ENCODE measurements around the gene HEG1.

HEG1 gene

GRCh38 chr3:125045965-125046364, 9.8 kb downstream of the HEG1 start:
- DNase-seq = no peak

GRCh38 chr3:125045194-125045593, 10.6 kb downstream of the HEG1 start:
- DNase-seq = no peak

- no peak for DNase-seq
These were observed 12.1 kb downstream of the HEG1 start for GRCh38 chr3:125043599-125044151.

- no peak for DNase-seq
These were observed 12.9 kb downstream of the HEG1 start for GRCh38 chr3:125042725-125043406.

GRCh38 chr3:125039131-125040100, 16.4 kb downstream of the HEG1 start:
- no peak for DNase-seq

- DNase-seq = no peak
These were observed 18.2 kb downstream of the HEG1 start for GRCh38 chr3:125037498-125038150.

- DNase-seq = no peak
These were observed 20.6 kb downstream of the HEG1 start for GRCh38 chr3:125035217-125035616.

- no peak for DNase-seq
These were observed 22.2 kb downstream of the HEG1 start for GRCh38 chr3:125033616-125034015.

GRCh38 chr3:125033135-125033534, 22.7 kb downstream of the HEG1 start:
- DNase-seq = no peak

GRCh38 chr3:125032683-125033082, 23.1 kb downstream of the HEG1 start:
- DNase-seq = no peak

- DNase-seq = no peak
These were observed 23.6 kb downstream of the HEG1 start for GRCh38 chr3:125032100-125032643.

- no peak for DNase-seq
These were observed 24.3 kb downstream of the HEG1 start for GRCh38 chr3:125031544-125031943.

GRCh38 chr3:125028657-125029056, 27.1 kb downstream of the HEG1 start:
- no peak for DNase-seq

- no peak for DNase-seq
These were observed 30.2 kb downstream of the HEG1 start for GRCh38 chr3:125025642-125026041.

- no peak for DNase-seq
These were observed 31.0 kb downstream of the HEG1 start for GRCh38 chr3:125024817-125025216.

- no peak for DNase-seq
These were observed 31.8 kb downstream of the HEG1 start for GRCh38 chr3:125023833-125024555.

- DNase-seq = no peak
These were observed 33.6 kb downstream of the HEG1 start for GRCh38 chr3:125022206-125022605.

GRCh38 chr3:125019271-125019670, 36.5 kb downstream of the HEG1 start:
- DNase-seq = no peak

- DNase-seq = no peak
These were observed 38.4 kb downstream of the HEG1 start for GRCh38 chr3:125017406-125017805.

GRCh38 chr3:125014570-125015179, 41.1 kb downstream of the HEG1 start:
- DNase-seq = no peak

GRCh38 chr3:125013095-125013494, 42.7 kb downstream of the HEG1 start:
- DNase-seq = no peak

GRCh38 chr3:125011941-125012340, 43.9 kb downstream of the HEG1 start:
- no peak for DNase-seq
